ENCODE measurements around the gene THSD4. TPM values are rescaled to one million over a fixed set of nuclear protein-coding genes. Genes with fewer than 3 reads are reported as not detected.

THSD4 gene
- total RNA-seq, 1 experiment from 2014 or later, result 29.0 TPM

- BruUV-seq (replicated peaks), result no TSS peak
- Histone ChIP-seq H3F3A (ENCODE audit: low read length, unreplicated experiment) (no peaks in the 10 kb centered on the region), H2AFZ (ENCODE audit: low read length) (no peak overlapping the region), H3K9me3 (ENCODE audit: low read length) (no peaks in the 10 kb centered on the region), H3K9ac (ENCODE audit: low read length) (no peak overlapping the region), H3K4me1 (ENCODE audit: insufficient read depth, low read length) (no peaks in the 10 kb centered on the region), H4K20me1 (ENCODE audit: low read length) (no peaks in the 10 kb centered on the region), H3K9me2 (replicated peaks; ENCODE audit: low read length) (no peaks in the 10 kb centered on the region), H3K36me3 (ENCODE audit: low read depth, low read length) (peaks cover 35% of the 10 kb centered on the region), H3K79me2 (ENCODE audit: low read length) (no peaks in the 10 kb centered on the region), H3K27ac (ENCODE audit: low read length) (no peak overlapping the region), H3K4me2 (ENCODE audit: low read length) (no peak overlapping the region), H3K27me3 (ENCODE audit: low read length) (no peaks in the 10 kb centered on the region), H3K4me3 (ENCODE audit: low read length) (no peak overlapping the region)
- intact Hi-C loops (cut with micrococcal nuclease), result no loop called here
- ATAC-seq (no peak), DNase-seq (no peak)
- CTCF ChIA-PET, result no interaction called here
- POLR2A ChIA-PET (ENCODE audit: unreplicated experiment), result no interaction called here
- no peak for TF ChIP-seq CTCF (conservative IDR thresholded peaks at IDR 0.05; ENCODE audit: low read depth, low read length)
- no peak for TF ChIP-seq EZH2 (IDR thresholded peaks at IDR 0.05; ENCODE audit: low read length, unreplicated experiment)
- no peak for TF ChIP-seq EZH2phosphoT487 (IDR thresholded peaks at IDR 0.05; ENCODE audit: borderline replicate concordance, low read length)
These were observed 144.6 kb downstream of the THSD4 start for GRCh38 chr15:71259866-71260265.

GRCh38 chr15:71261418-71261817 is 146.1 kb downstream of the THSD4 start:
- Histone ChIP-seq H3F3A (ENCODE audit: low read length, unreplicated experiment) (no peaks in the 10 kb centered on the region), H3K36me3 (ENCODE audit: low read depth, low read length) (peaks cover 35% of the 10 kb centered on the region), H3K4me1 (ENCODE audit: insufficient read depth, low read length) (no peaks in the 10 kb centered on the region), H3K27me3 (ENCODE audit: low read length) (no peaks in the 10 kb centered on the region), H3K27ac (ENCODE audit: low read length) (no peak overlapping the region), H4K20me1 (ENCODE audit: low read length) (no peaks in the 10 kb centered on the region), H2AFZ (ENCODE audit: low read length) (no peak overlapping the region), H3K9me3 (ENCODE audit: low read length) (no peaks in the 10 kb centered on the region), H3K4me2 (ENCODE audit: low read length) (no peak overlapping the region), H3K9me2 (replicated peaks; ENCODE audit: low read length) (no peaks in the 10 kb centered on the region), H3K9ac (ENCODE audit: low read length) (no peak overlapping the region), H3K79me2 (ENCODE audit: low read length) (no peaks in the 10 kb centered on the region), H3K4me3 (ENCODE audit: low read length) (no peak overlapping the region)
- no peak for DNase-seq
- no peak for TF ChIP-seq EZH2phosphoT487 (IDR thresholded peaks at IDR 0.05; ENCODE audit: borderline replicate concordance, low read length)
- TF ChIP-seq CTCF (conservative IDR thresholded peaks at IDR 0.05; ENCODE audit: low read depth, low read length), result no peak
- no peak for TF ChIP-seq EZH2 (IDR thresholded peaks at IDR 0.05; ENCODE audit: low read length, unreplicated experiment)
- POLR2A ChIA-PET (ENCODE audit: unreplicated experiment), result no interaction called here
- ATAC-seq, result no peak
- CTCF ChIA-PET, result no interaction called here
- intact Hi-C loops (cut with micrococcal nuclease), result no loop called here
- no TSS peak for BruUV-seq (replicated peaks)

GRCh38 chr15:71261909-71262308 is 146.6 kb downstream of the THSD4 start:
- Histone ChIP-seq H3K9ac (ENCODE audit: low read length) (no peak overlapping the region), H3K4me3 (ENCODE audit: low read length) (no peak overlapping the region), H3K9me2 (replicated peaks; ENCODE audit: low read length) (no peaks in the 10 kb centered on the region), H3K9me3 (ENCODE audit: low read length) (no peaks in the 10 kb centered on the region), H3F3A (ENCODE audit: low read length, unreplicated experiment) (no peaks in the 10 kb centered on the region), H3K27ac (ENCODE audit: low read length) (no peak overlapping the region), H4K20me1 (ENCODE audit: low read length) (no peaks in the 10 kb centered on the region), H2AFZ (ENCODE audit: low read length) (no peak overlapping the region), H3K36me3 (ENCODE audit: low read depth, low read length) (peaks cover 35% of the 10 kb centered on the region), H3K4me1 (ENCODE audit: insufficient read depth, low read length) (no peaks in the 10 kb centered on the region), H3K27me3 (ENCODE audit: low read length) (no peaks in the 10 kb centered on the region), H3K4me2 (ENCODE audit: low read length) (no peak overlapping the region), H3K79me2 (ENCODE audit: low read length) (no peaks in the 10 kb centered on the region)
- ChIA-PET POLR2A (ENCODE audit: unreplicated experiment) (no interaction called here), CTCF (no interaction called here)
- DNase-seq (no peak), ATAC-seq (no peak)
- intact Hi-C loops (cut with micrococcal nuclease), result no loop called here
- BruUV-seq (replicated peaks), result no TSS peak
- TF ChIP-seq CTCF (conservative IDR thresholded peaks at IDR 0.05; ENCODE audit: low read depth, low read length) (no peak), EZH2 (IDR thresholded peaks at IDR 0.05; ENCODE audit: low read length, unreplicated experiment) (no peak), EZH2phosphoT487 (IDR thresholded peaks at IDR 0.05; ENCODE audit: borderline replicate concordance, low read length) (no peak)
